DND-41 (cell line): ENCODE results near the gene EEF1AKMT1.

Source experiments
- EZH2 ChIP-seq: IDR thresholded peaks from 3 replicates; pipeline ENCODE4 v1.6.1; 2012; ENCODE audit warnings: borderline replicate concordance, low read depth, mild to moderate bottlenecking, moderate library complexity, low read length, inconsistent platforms; ENCODE audit not compliant: severe bottlenecking
- TF ChIP-seq, protein P1 (sequence below): IDR thresholded peaks from 2 replicates; pipeline ENCODE4 v1.5.1; 2012; ENCODE audit warnings: borderline replicate concordance, low read length, moderate library complexity, mild to moderate bottlenecking; ENCODE audit not compliant: poor library complexity, severe bottlenecking; ENCODE audit errors: extremely low read depth

DNA sequence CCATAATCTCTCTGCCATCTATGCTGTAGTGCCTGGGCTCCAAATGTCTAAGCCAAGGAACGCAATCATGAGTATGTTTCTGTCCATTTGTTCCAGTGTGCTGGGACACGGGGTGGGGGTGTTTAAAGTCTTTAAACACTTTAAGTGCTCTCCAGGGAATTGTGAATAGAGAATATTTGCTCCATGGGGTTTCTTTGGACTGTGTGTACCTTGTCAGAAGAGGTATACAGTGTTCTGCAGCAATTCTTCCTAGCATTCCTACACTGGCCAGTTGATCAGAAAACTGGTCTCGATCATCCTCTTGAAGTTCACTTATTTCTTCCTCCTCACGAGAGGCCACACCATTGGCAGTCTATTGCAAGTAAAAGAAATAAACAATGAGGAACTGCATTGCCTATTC is 35.1 kb upstream of the EEF1AKMT1 start:
- TF ChIP-seq, protein P1, sequence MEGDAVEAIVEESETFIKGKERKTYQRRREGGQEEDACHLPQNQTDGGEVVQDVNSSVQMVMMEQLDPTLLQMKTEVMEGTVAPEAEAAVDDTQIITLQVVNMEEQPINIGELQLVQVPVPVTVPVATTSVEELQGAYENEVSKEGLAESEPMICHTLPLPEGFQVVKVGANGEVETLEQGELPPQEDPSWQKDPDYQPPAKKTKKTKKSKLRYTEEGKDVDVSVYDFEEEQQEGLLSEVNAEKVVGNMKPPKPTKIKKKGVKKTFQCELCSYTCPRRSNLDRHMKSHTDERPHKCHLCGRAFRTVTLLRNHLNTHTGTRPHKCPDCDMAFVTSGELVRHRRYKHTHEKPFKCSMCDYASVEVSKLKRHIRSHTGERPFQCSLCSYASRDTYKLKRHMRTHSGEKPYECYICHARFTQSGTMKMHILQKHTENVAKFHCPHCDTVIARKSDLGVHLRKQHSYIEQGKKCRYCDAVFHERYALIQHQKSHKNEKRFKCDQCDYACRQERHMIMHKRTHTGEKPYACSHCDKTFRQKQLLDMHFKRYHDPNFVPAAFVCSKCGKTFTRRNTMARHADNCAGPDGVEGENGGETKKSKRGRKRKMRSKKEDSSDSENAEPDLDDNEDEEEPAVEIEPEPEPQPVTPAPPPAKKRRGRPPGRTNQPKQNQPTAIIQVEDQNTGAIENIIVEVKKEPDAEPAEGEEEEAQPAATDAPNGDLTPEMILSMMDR = no peak
- TF ChIP-seq EZH2 = no peak
